Mesenchymal stem cell (in vitro differentiated cells and primary cell): ENCODE data around the gene CCNK.

ENCODE experiments used
- DNase-seq: peaks from one replicate; pipeline ENCODE4 v3.0.0-alpha.2; 2013
- H2AFZ ChIP-seq: one replicate; pipeline ENCODE4 v1.6.1; 2013; ENCODE audit warnings: low read depth, mild to moderate bottlenecking, control low read depth, inconsistent platforms, low read length, moderate library complexity
- H2AK5ac ChIP-seq: 2 replicates; pipeline ENCODE4 v1.6.1; 2013; ENCODE audit warnings: low read length, moderate library complexity, mild to moderate bottlenecking, inconsistent platforms; ENCODE audit not compliant: severe bottlenecking
- H2BK120ac ChIP-seq: one replicate; pipeline ENCODE4 v1.6.1; 2013; ENCODE audit warnings: low read depth, mild to moderate bottlenecking, inconsistent platforms, low read length, moderate library complexity
- H2BK12ac ChIP-seq, 2 experiments: one replicate each; pipeline ENCODE4 v1.6.1; 2013; ENCODE audit warnings: inconsistent platforms in 2 of 2, low read length in 2 of 2, mild to moderate bottlenecking in 2 of 2, moderate library complexity in 2 of 2, control low read depth in 1 of 2
- H2BK15ac ChIP-seq: one replicate; pipeline ENCODE4 v1.6.1; 2013; ENCODE audit warnings: mild to moderate bottlenecking, low read depth, inconsistent platforms; ENCODE audit not compliant: poor library complexity, severe bottlenecking
- H2BK5ac ChIP-seq: 2 replicates; pipeline ENCODE4 v1.6.1; 2013; ENCODE audit warnings: low read depth, mild to moderate bottlenecking, low read length, control low read depth, inconsistent platforms; ENCODE audit not compliant: poor library complexity, severe bottlenecking
- H3K14ac ChIP-seq, 2 experiments: one replicate each; pipeline ENCODE4 v1.6.1; 2013; ENCODE audit warnings: inconsistent platforms in 2 of 2, low read length in 2 of 2, control low read depth in 1 of 2, mild to moderate bottlenecking in 1 of 2, moderate library complexity in 1 of 2
- H3K18ac ChIP-seq, 2 experiments: one replicate each; pipeline ENCODE4 v1.6.1; 2013; ENCODE audit warnings: inconsistent platforms in 2 of 2, low read length in 2 of 2, control low read depth in 1 of 2, low read depth in 1 of 2, mild to moderate bottlenecking in 1 of 2
- H3K23ac ChIP-seq, 2 experiments: one replicate each; pipeline ENCODE4 v1.6.1; 2013; ENCODE audit warnings: inconsistent platforms in 2 of 2, low read length in 2 of 2, mild to moderate bottlenecking in 2 of 2, moderate library complexity in 2 of 2, control low read depth in 1 of 2
- H3K27ac ChIP-seq: 2 replicates; pipeline ENCODE4 v1.5.1; 2013; ENCODE audit warnings: mild to moderate bottlenecking, moderate library complexity, low read length, control low read depth, inconsistent platforms; ENCODE audit not compliant: poor library complexity, severe bottlenecking
- H3K27me3 ChIP-seq, 2 experiments: 2 replicates each; pipeline versions ENCODE4 v1.6.1 to v1.7.0; 2013; ENCODE audit warnings: low read length in 2 of 2, mild to moderate bottlenecking in 2 of 2, moderate library complexity in 2 of 2, control low read depth in 1 of 2, inconsistent platforms in 1 of 2; ENCODE audit not compliant: control insufficient read depth in 1 of 2, insufficient read depth in 1 of 2
- H3K36me3 ChIP-seq, 2 experiments: 2 replicates each; pipeline versions ENCODE4 v1.6.1 to v1.7.0; 2013; ENCODE audit warnings: low read length in 2 of 2, control low read depth in 1 of 2, inconsistent platforms in 1 of 2, low read depth in 1 of 2, mild to moderate bottlenecking in 1 of 2; ENCODE audit not compliant: insufficient read depth in 2 of 2, control insufficient read depth in 1 of 2
- H3K4ac ChIP-seq, 2 experiments: one replicate each; pipeline ENCODE4 v1.6.1; 2013; ENCODE audit warnings: inconsistent platforms in 2 of 2, low read length in 2 of 2, mild to moderate bottlenecking in 2 of 2, moderate library complexity in 2 of 2, control low read depth in 1 of 2, low read depth in 1 of 2
- H3K4me1 ChIP-seq: 2 replicates; pipeline ENCODE4 v1.6.1; 2013; ENCODE audit warnings: low read depth, low read length, control low read depth; ENCODE audit not compliant: control insufficient read depth, insufficient read depth
- H3K4me2 ChIP-seq: 2 replicates; pipeline ENCODE4 v1.6.1; 2013; ENCODE audit warnings: low read length, mild to moderate bottlenecking, inconsistent platforms; ENCODE audit not compliant: poor library complexity, severe bottlenecking
- H3K4me3 ChIP-seq, 2 experiments: 2 replicates each; pipeline versions ENCODE4 v1.5.1 to v1.7.0; 2013; ENCODE audit warnings: low read length in 2 of 2, mild to moderate bottlenecking in 2 of 2, control low read depth in 1 of 2, low read depth in 1 of 2; ENCODE audit not compliant: insufficient read depth in 1 of 2
- H3K79me1 ChIP-seq: replicated peaks from 2 replicates; pipeline ENCODE4 v1.6.1; 2013; ENCODE audit warnings: mild to moderate bottlenecking, control low read depth, low read length, inconsistent platforms; ENCODE audit not compliant: poor library complexity, severe bottlenecking
- H3K9ac ChIP-seq: 2 replicates; pipeline ENCODE4 v1.7.0; 2013; ENCODE audit warnings: mild to moderate bottlenecking, low read length, moderate library complexity
- H3K9me3 ChIP-seq: 2 replicates; pipeline ENCODE4 v1.7.0; 2013; ENCODE audit warnings: mild to moderate bottlenecking, low read length; ENCODE audit not compliant: control insufficient read depth
- H4K8ac ChIP-seq: one replicate; pipeline ENCODE4 v1.6.1; 2013; ENCODE audit warnings: inconsistent platforms, mild to moderate bottlenecking, low read length, moderate library complexity
- H4K91ac ChIP-seq: one replicate; pipeline ENCODE4 v1.6.1; 2013; ENCODE audit warnings: mild to moderate bottlenecking, low read length, inconsistent platforms
- WGBS: methylation state at CpG from one replicate; pipeline ENCODE4 v1.1.7; 2013; ENCODE audit warnings: mixed read lengths; 5-methylcytosine and 5-hydroxymethylcytosine counted together

The CCNK gene

GRCh38 chr14:99503848-99504453 lies 22.7 kb downstream of the CCNK start:
- Histone ChIP-seq H2BK15ac (no peak overlapping the region), H2BK5ac (no peak overlapping the region), H3K4ac (no peak overlapping the region)

GRCh38 chr14:99505089-99505488 lies 23.9 kb downstream of the CCNK start:
- Histone ChIP-seq H2BK5ac (no peak overlapping the region), H3K4me1 (peaks cover 1% of the 10 kb centered on the region), H2AFZ (no peak overlapping the region), H3K9ac (no peak overlapping the region), H2BK120ac (no peak overlapping the region), H2BK12ac (no peak overlapping the region), H3K14ac (no peak overlapping the region), H3K4me2 (no peak overlapping the region), H3K9me3 (no peaks in the 10 kb centered on the region), H3K4ac (no peak overlapping the region), H2AK5ac (no peak overlapping the region), H3K79me1 (peaks cover 22% of the 10 kb centered on the region), H4K8ac (no peak overlapping the region), H2BK15ac (no peak overlapping the region), H3K18ac (no peak overlapping the region), H3K27me3 (no peaks in the 10 kb centered on the region), H3K27ac (no peak overlapping the region), H4K91ac (no peak overlapping the region), H3K36me3 (peaks cover 78 to 94% of the 10 kb centered on the region in 2 experiments), H3K23ac (no peak overlapping the region), H3K4me3 (no peak overlapping the region)
- DNase-seq: no peak
- WGBS: 99% methylated on average over 4 of the region's 5 CpGs

More at GRCh38 chr14:99503848-99504453, 22.7 kb downstream of the CCNK start:
- 92% methylated on average over 4 of the region's 4 CpGs for WGBS
- Histone ChIP-seq H3K9me3 (no peaks in the 10 kb centered on the region), H2AFZ (no peak overlapping the region), H3K18ac (no peak overlapping the region), H3K27ac (no peak overlapping the region), H2BK12ac (no peak overlapping the region), H3K23ac (no peak overlapping the region), H3K14ac (no peak overlapping the region), H3K9ac (no peak overlapping the region), H3K4me2 (no peak overlapping the region), H3K36me3 (peaks cover 68 to 96% of the 10 kb centered on the region in 2 experiments), H3K4me3 (no peak overlapping the region), H3K4me1 (no peaks in the 10 kb centered on the region), H2BK120ac (no peak overlapping the region), H3K79me1 (peaks cover 25% of the 10 kb centered on the region), H3K27me3 (no peaks in the 10 kb centered on the region), H4K91ac (no peak overlapping the region), H4K8ac (no peak overlapping the region), H2AK5ac (no peak overlapping the region)
- no peak for DNase-seq

- no peak for DNase-seq
- 96% methylated on average over 6 of the region's 6 CpGs for WGBS
Measured at GRCh38 chr14:99506276-99506675, 25.1 kb downstream of the CCNK start.

GRCh38 chr14:99507860-99508640 lies 26.8 kb downstream of the CCNK start:
- Histone ChIP-seq H3K27ac (no peak overlapping the region), H3K4me2 (no peak overlapping the region), H3K4me1 (peaks cover 6% of the 10 kb centered on the region), H3K9ac (no peak overlapping the region), H2AFZ (no peak overlapping the region), H2BK5ac (no peak overlapping the region), H3K23ac (no peak overlapping the region), H3K18ac (no peak overlapping the region), H4K91ac (no peak overlapping the region), H3K27me3 (no peaks in the 10 kb centered on the region), H3K79me1 (peaks cover 18% of the 10 kb centered on the region), H3K4me3 (no peak overlapping the region), H3K9me3 (no peaks in the 10 kb centered on the region), H2BK15ac (no peak overlapping the region), H2BK120ac (no peak overlapping the region), H4K8ac (no peak overlapping the region), H3K36me3 (peaks cover 70 to 79% of the 10 kb centered on the region in 2 experiments), H3K4ac (no peak overlapping the region), H2BK12ac (no peak overlapping the region), H2AK5ac (no peak overlapping the region), H3K14ac (no peak overlapping the region)
- DNase-seq: no peak
- WGBS: 97% methylated on average over 13 of the region's 13 CpGs

More at GRCh38 chr14:99506276-99506675, 25.1 kb downstream of the CCNK start:
- H3K27me3 ChIP-seq: no peaks in the 10 kb centered on the region
- no peak overlapping the region for H3K23ac ChIP-seq
- H3K9ac ChIP-seq: no peak overlapping the region
- H3K4me3 ChIP-seq: no peak overlapping the region
- H3K4me1 ChIP-seq: peaks cover 1% of the 10 kb centered on the region
- no peak overlapping the region for H3K4me2 ChIP-seq
- no peak overlapping the region for H2AK5ac ChIP-seq
- H3K27ac ChIP-seq: no peak overlapping the region
- H3K9me3 ChIP-seq: no peaks in the 10 kb centered on the region
- no peak overlapping the region for H2BK15ac ChIP-seq
- peaks cover 79 to 82% of the 10 kb centered on the region in 2 experiments for H3K36me3 ChIP-seq
- H2BK5ac ChIP-seq: no peak overlapping the region
- H4K8ac ChIP-seq: no peak overlapping the region
- no peak overlapping the region for H4K91ac ChIP-seq
- no peak overlapping the region for H2BK12ac ChIP-seq
- peaks cover 19% of the 10 kb centered on the region for H3K79me1 ChIP-seq
- H3K14ac ChIP-seq: no peak overlapping the region
- no peak overlapping the region for H3K18ac ChIP-seq
- no peak overlapping the region for H2AFZ ChIP-seq
- H3K4ac ChIP-seq: no peak overlapping the region
- H2BK120ac ChIP-seq: no peak overlapping the region
